Measurements from ENCODE around the gene ESRRA.
"Not testable (repeated sequence)": the region's sequence is repeated elsewhere in the genome, so short reads cannot be mapped to it uniquely, and the experiment has no call there.

- not testable (repeated sequence) for TF ChIP-seq CTCF, POLR2A (IDR thresholded peaks at IDR 0.05)
Measured at GRCh38 chr11:64323984-64324383, 18.7 kb downstream of the ESRRA start.
